Ectodermal cell (in vitro differentiated cells): Measurements from ENCODE around the gene CPLANE1.
"Not testable (repeated sequence)": the region's sequence is repeated elsewhere in the genome, so short reads cannot be mapped to it uniquely, and the experiment has no call there.

Experiments
- H3K27ac ChIP-seq: 2 replicates; pipeline ENCODE4 v1.7.0; 2013; ENCODE audit warnings: mild to moderate bottlenecking, low read depth, low read length; ENCODE audit not compliant: insufficient read depth, poor library complexity, severe bottlenecking
- H3K27me3 ChIP-seq: 2 replicates; pipeline ENCODE4 v1.7.0; 2013; ENCODE audit warnings: mild to moderate bottlenecking, low read length; ENCODE audit not compliant: insufficient read depth, control insufficient read depth, poor library complexity, severe bottlenecking
- H3K36me3 ChIP-seq: one replicate; pipeline ENCODE4 v1.7.0; 2013; ENCODE audit warnings: low read length; ENCODE audit not compliant: control insufficient read depth, insufficient read depth
- H3K4me1 ChIP-seq: one replicate; pipeline ENCODE4 v1.7.0; 2013; ENCODE audit warnings: low read length; ENCODE audit not compliant: control insufficient read depth, insufficient read depth
- H3K4me3 ChIP-seq: 2 replicates; pipeline ENCODE4 v1.7.0; 2013; ENCODE audit warnings: low read depth, low read length, control low read depth; ENCODE audit not compliant: insufficient read depth
- H3K9me3 ChIP-seq: 2 replicates; pipeline ENCODE4 v1.7.0; 2013; ENCODE audit warnings: mild to moderate bottlenecking, low read length, moderate library complexity; ENCODE audit not compliant: control insufficient read depth
- WGBS, 2 experiments: methylation state at CpG; one replicate each; pipeline ENCODE4 v1.1.7; 2013; ENCODE audit warnings: missing lambda C conversion rate in 2 of 2; 5-methylcytosine and 5-hydroxymethylcytosine counted together

Gene CPLANE1

DNA sequence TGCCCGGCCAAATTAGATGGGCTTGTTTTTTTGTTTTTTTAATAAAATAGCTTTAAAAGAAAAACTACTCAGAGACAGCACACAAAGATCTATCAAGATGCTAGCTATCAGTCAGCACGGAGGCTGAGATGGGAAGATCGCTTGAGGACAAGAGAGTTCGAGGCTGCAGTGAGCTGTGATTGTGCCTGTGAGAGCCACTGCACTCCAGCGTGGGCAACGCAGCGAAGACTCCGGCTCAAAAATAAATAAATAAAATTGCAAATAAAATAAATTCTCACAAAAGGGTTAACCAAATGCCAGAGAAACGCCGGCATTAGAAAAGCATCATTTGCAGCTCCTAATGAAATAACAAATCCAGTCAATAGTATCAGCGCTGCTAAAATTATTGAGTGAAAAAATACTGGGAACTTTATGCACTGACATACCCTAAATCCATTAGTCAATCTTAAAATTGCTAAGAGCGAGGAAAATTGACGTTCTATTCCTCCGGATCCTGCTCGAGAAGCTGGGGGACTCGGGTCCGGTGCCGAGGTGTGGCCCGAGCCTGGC lies 681 bp downstream of the CPLANE1 start:
- WGBS, 2 experiments, result 21 to 23% methylated on average over 18 to 19 of the region's 19 CpGs
- H3K4me1 ChIP-seq, result no peaks in the 10 kb centered on the region
- no peaks in the 10 kb centered on the region for H3K9me3 ChIP-seq
- peak overlapping the region; percentile 93 for H3K27ac ChIP-seq
- no peaks in the 10 kb centered on the region for H3K36me3 ChIP-seq
- no peaks in the 10 kb centered on the region for H3K27me3 ChIP-seq
- peak overlapping the region; percentile 83 for H3K4me3 ChIP-seq

- Histone ChIP-seq H3K27me3 (no peaks in the 10 kb centered on the region), H3K4me3 (no peak overlapping the region)
- 97 to 98% methylated on average over 3 to 4 of the region's 4 CpGs for WGBS, 2 experiments
These were observed 1.7 kb downstream of the CPLANE1 start for GRCh38 chr5:37247496-37247895.

DNA sequence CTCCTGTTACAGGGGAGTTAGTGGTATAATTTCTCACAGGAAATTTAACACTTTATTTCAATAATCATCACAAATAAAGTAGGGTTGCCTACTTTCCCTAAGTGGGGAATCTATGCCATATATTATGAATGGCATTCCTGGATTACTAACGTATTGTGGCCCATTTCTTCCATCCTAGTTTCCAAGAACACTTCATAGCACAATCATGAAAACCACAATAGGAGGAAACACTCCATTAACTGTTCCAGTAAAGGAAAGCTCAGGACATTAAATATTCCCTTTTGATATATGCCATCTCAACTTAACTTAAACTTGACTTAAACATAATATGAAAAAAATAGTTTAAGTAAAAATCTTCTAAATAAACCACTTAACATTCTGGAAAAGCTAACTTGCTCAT lies 2.1 kb downstream of the CPLANE1 start:
- WGBS, 2 experiments, result 92 to 100% methylated on average over 1 of the region's 1 CpG
- H3K4me1 ChIP-seq, result no peaks in the 10 kb centered on the region
- H3K9me3 ChIP-seq, result no peaks in the 10 kb centered on the region
- H3K27ac ChIP-seq, result no peak overlapping the region
- no peaks in the 10 kb centered on the region for H3K27me3 ChIP-seq
- H3K4me3 ChIP-seq, result no peak overlapping the region
- H3K36me3 ChIP-seq, result no peaks in the 10 kb centered on the region

More at GRCh38 chr5:37247496-37247895, 1.7 kb downstream of the CPLANE1 start:
- H3K36me3 ChIP-seq, result no peaks in the 10 kb centered on the region
- no peak overlapping the region for H3K27ac ChIP-seq
- H3K9me3 ChIP-seq, result no peaks in the 10 kb centered on the region
- H3K4me1 ChIP-seq, result no peaks in the 10 kb centered on the region

- no peak overlapping the region for H3K27ac ChIP-seq
- H3K4me1 ChIP-seq, result no peaks in the 10 kb centered on the region
- H3K4me3 ChIP-seq, result no peak overlapping the region
- no peaks in the 10 kb centered on the region for H3K9me3 ChIP-seq
- WGBS, 2 experiments, result 100% methylated on average over 1 to 2 of the region's 2 CpGs
- no peaks in the 10 kb centered on the region for H3K27me3 ChIP-seq
- H3K36me3 ChIP-seq, result peaks cover 7% of the 10 kb centered on the region
These were observed 14.9 kb downstream of the CPLANE1 start for GRCh38 chr5:37234288-37234687.

- H3K4me1 ChIP-seq, result no peaks in the 10 kb centered on the region
- no peak overlapping the region for H3K4me3 ChIP-seq
- H3K27ac ChIP-seq, result no peak overlapping the region
- no peaks in the 10 kb centered on the region for H3K9me3 ChIP-seq
- H3K27me3 ChIP-seq, result no peaks in the 10 kb centered on the region
- no peaks in the 10 kb centered on the region for H3K36me3 ChIP-seq
These were observed 22.8 kb downstream of the CPLANE1 start for GRCh38 chr5:37226377-37226776.

- no peaks in the 10 kb centered on the region for H3K9me3 ChIP-seq
- no peaks in the 10 kb centered on the region for H3K36me3 ChIP-seq
- H3K4me3 ChIP-seq, result no peak overlapping the region
- H3K27ac ChIP-seq, result no peak overlapping the region
- no peaks in the 10 kb centered on the region for H3K4me1 ChIP-seq
- H3K27me3 ChIP-seq, result no peaks in the 10 kb centered on the region
These were observed 27.0 kb downstream of the CPLANE1 start for GRCh38 chr5:37222181-37222580.

DNA sequence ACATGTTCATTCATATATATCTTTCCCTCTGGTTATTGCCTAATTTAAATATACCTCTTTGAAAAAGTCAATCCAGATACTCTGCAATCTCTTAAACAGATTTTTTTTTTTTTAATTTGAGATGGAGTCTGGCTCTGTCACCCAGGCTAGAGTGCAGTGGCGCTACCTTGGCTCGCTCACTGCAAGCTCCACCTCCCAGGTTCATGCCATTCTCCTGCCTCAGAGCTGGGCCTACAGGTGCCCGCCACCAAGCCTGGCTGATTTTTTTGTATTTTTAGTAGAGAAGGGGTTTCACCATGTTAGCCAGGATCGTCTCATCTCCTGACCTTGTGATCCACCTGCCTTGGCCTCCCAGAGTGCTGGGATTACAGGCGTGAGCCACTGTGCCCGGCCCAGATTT lies 28.8 kb downstream of the CPLANE1 start:
- 92 to 95% methylated on average over 6 of the region's 6 CpGs for WGBS, 2 experiments
- H3K4me3 ChIP-seq, H3K9me3 ChIP-seq, H3K4me1 ChIP-seq, H3K27me3 ChIP-seq, H3K27ac ChIP-seq, H3K36me3 ChIP-seq: not testable (repeated sequence)

DNA sequence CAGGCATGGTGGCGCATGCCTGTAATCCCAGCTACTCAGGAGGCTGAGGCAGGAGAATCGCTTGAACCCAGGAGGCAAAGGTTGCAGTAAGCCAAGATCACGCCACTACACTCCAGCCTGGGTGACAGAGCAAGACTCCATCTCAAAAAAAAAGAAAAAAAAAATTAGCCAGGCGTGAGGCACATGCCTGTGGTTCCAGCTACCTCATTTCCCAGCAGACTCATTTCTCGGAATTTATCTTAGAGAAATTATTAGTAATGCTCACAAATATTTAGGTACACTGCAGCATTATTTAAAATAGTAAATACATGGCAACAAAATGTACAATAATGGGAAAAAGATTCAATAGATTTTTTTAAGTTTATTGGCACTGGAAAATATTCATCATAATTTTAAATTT lies 29.8 kb downstream of the CPLANE1 start:
- WGBS, 2 experiments, result 86 to 92% methylated on average over 3 of the region's 5 CpGs
- not testable (repeated sequence) for H3K27me3 ChIP-seq, H3K4me1 ChIP-seq, H3K27ac ChIP-seq, H3K36me3 ChIP-seq, H3K4me3 ChIP-seq, H3K9me3 ChIP-seq

- no peak overlapping the region for H3K27ac ChIP-seq
- H3K4me1 ChIP-seq, result no peaks in the 10 kb centered on the region
- H3K36me3 ChIP-seq, result peaks cover 5% of the 10 kb centered on the region
- no peaks in the 10 kb centered on the region for H3K9me3 ChIP-seq
- no peaks in the 10 kb centered on the region for H3K27me3 ChIP-seq
- no peak overlapping the region for H3K4me3 ChIP-seq
- WGBS, 2 experiments, result 91 to 100% methylated on average over 1 of the region's 1 CpG
These were observed 31.2 kb downstream of the CPLANE1 start for GRCh38 chr5:37217976-37218375.

- Histone ChIP-seq H3K36me3 (peaks cover 5% of the 10 kb centered on the region), H3K9me3 (no peaks in the 10 kb centered on the region), H3K27me3 (no peaks in the 10 kb centered on the region), H3K27ac (no peak overlapping the region), H3K4me1 (no peaks in the 10 kb centered on the region), H3K4me3 (no peak overlapping the region)
- WGBS, 2 experiments, result 80 to 90% methylated on average over 1 of the region's 1 CpG
These were observed 34.6 kb downstream of the CPLANE1 start for GRCh38 chr5:37214550-37214949.

- no peak overlapping the region for H3K27ac ChIP-seq
- peaks cover 5% of the 10 kb centered on the region for H3K36me3 ChIP-seq
- H3K4me3 ChIP-seq, result no peak overlapping the region
- 92 to 93% methylated on average over 3 of the region's 3 CpGs for WGBS, 2 experiments
- no peaks in the 10 kb centered on the region for H3K9me3 ChIP-seq
- no peaks in the 10 kb centered on the region for H3K4me1 ChIP-seq
- H3K27me3 ChIP-seq, result no peaks in the 10 kb centered on the region
These were observed 37.1 kb downstream of the CPLANE1 start for GRCh38 chr5:37212096-37212495.
